Measurements from ENCODE around the gene LAG3.
A peak's percentile ranks its signal among the peaks of the same experiment; 100 is the strongest.

LAG3 gene

DNA sequence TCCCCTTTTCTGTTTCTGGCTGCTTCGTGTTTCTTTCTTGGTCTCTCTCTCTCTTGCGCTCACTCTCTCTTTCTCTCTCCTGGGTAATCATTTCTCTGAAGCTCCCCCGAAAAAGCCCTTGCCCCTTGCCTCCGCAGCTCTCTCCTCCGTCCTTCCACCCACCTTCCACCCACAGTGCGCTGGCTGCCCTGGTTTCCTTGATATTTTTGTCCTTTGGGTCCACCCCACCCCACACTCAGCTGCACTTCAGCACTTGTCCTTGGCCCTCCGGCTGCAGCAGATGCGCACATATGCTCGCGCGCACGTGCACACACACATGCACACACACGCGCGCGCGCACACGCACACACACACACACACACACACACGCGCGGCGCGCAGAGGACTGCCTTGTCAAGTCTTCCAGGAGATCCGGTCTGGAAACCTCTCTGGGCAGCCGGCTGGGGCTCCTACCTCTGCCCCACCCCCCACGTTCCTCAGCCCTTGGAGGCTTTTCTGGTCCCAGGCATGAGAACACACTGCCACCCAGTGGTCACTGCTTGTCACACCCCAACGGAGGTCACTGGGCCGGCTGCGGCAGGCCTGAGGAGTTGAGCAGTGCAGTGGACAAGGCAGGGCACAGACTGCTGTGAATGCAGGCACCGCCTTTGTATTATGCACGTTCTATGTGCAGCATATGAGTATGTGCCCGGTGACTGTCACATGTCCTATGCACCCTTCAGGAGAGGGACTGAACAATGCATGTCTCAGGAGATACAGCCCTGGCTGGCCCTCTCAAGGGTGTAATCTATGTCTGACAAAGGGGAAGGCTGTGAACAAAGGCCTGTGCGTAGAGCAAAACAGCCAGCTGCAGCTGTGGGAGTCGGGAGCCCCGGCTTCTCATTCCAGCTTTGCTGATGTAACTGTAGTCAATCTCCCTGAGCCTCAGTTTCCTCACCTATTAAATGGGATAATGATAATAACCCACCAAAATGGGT lies 6.5 kb downstream of the LAG3 start:
- TF ChIP-seq, protein P1, sequence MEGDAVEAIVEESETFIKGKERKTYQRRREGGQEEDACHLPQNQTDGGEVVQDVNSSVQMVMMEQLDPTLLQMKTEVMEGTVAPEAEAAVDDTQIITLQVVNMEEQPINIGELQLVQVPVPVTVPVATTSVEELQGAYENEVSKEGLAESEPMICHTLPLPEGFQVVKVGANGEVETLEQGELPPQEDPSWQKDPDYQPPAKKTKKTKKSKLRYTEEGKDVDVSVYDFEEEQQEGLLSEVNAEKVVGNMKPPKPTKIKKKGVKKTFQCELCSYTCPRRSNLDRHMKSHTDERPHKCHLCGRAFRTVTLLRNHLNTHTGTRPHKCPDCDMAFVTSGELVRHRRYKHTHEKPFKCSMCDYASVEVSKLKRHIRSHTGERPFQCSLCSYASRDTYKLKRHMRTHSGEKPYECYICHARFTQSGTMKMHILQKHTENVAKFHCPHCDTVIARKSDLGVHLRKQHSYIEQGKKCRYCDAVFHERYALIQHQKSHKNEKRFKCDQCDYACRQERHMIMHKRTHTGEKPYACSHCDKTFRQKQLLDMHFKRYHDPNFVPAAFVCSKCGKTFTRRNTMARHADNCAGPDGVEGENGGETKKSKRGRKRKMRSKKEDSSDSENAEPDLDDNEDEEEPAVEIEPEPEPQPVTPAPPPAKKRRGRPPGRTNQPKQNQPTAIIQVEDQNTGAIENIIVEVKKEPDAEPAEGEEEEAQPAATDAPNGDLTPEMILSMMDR (conservative IDR thresholded peaks at IDR 0.05; ENCODE audit: low read depth, low read length): peak; percentile 96
- peak overlapping the region; percentile 53 for H3K4me3 ChIP-seq (ENCODE audit: low read depth, low read length)
- peak; percentile 95 for DNase-seq (ENCODE audit: low read depth)

DNA sequence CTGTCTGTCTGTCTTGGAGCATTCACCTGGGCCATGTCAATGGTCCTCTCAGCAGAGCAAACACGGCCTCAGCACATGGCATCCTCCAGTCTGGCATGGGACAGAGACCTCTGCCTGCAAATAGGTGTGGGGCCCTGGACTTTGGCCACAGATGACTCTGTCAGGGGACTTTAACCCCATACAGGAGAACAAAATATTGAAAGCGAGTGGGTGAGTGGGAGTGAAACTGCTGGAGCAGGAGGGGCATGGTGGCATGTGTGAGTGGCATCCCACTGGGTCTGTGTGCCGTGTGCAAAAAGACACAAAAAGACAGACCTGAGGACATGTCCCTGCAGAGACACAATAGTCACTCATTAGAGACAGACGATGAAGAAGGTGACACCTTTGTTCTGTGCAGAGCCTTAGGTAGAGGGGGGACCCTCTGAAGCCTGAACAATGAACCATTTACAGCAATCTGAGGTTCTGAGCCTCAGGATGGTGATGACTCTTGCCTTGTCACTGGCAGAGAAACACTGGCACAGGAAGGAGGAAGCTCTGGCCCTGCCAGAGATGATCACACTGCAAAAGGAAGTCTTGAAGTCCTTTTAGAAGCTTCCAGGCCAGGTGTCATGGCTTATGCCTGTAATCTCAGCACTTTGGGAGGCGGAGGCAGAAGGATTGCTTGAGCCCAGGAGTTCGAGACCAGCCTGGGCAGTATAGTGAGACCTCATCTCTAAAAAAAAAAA lies 7.5 kb downstream of the LAG3 start:
- DNase-seq (ENCODE audit: low read depth): no peak
- H3K4me3 ChIP-seq (ENCODE audit: low read depth, low read length): no peak overlapping the region
- TF ChIP-seq, protein P1 (conservative IDR thresholded peaks at IDR 0.05; ENCODE audit: low read depth, low read length): no peak

- no peak for DNase-seq (ENCODE audit: low read depth)
- TF ChIP-seq, protein P1 (conservative IDR thresholded peaks at IDR 0.05; ENCODE audit: low read depth, low read length): no peak
- no peak overlapping the region for H3K4me3 ChIP-seq (ENCODE audit: low read depth, low read length)
Measured at GRCh38 chr12:6780573-6780972, 8.3 kb downstream of the LAG3 start.

DNA sequence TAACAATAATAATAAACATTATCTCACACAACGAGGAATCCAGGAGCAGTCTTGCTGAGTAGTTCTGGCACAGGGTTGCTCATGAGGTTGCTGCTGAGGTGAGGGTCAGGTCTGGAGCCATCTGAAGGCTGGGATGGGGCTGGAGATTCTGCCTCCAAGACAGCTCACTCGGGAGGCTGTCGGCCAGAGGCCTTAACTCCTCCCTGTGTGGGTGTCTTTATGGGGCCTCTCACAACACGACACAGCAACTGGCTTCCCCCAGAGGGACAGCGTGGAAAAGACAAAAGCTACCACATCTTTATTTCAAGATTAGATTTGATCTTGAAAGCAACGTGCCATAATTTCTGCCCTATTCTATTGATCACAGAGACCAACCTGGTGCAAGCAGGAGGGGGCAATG lies 9.8 kb downstream of the LAG3 start:
- TF ChIP-seq, protein P1 (conservative IDR thresholded peaks at IDR 0.05; ENCODE audit: low read depth, low read length): no peak
- no peak overlapping the region for H3K4me3 ChIP-seq (ENCODE audit: low read depth, low read length)
- no peak for DNase-seq (ENCODE audit: low read depth)

DNA sequence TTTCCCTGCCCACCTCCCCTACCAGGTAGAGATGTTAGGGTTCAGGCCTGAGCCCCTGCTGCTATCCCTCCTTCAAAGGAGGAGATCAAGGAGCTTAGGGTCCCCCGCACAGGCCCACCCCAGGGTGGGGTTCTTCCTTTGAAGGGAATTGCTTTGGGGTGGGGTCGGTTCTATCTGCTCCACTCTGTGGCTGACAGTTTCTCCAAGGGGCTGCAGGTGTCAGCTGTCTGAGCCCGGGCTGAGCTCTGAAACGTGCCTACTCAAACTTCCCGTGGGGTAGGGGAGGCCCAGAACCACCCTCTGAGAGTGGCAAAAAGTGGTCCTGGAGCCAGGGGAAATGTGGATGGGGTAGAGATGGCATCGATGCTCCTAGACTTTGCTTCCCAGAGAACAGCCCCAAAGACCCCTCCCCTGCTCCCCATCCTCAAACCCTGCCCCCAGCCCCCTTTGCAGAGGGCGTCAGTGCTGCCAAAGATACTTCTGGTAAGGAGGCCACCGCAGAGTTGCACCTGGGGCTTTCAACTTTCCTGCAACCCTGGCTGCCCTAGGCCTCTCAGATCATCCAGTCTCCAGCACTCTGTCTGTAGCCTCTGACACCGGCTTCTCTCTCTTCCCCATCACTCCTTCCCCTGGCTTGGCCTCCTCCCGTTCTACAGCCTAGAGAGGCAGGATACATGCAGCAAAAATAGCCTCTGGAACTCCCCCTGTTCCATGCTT lies 10.7 kb downstream of the LAG3 start:
- TF ChIP-seq, protein P1 (conservative IDR thresholded peaks at IDR 0.05; ENCODE audit: low read depth, low read length): no peak
- no peak overlapping the region for H3K4me3 ChIP-seq (ENCODE audit: low read depth, low read length)
- DNase-seq (ENCODE audit: low read depth): no peak

GRCh38 chr12:6783828-6784227 lies 11.5 kb downstream of the LAG3 start:
- TF ChIP-seq, protein P1 (conservative IDR thresholded peaks at IDR 0.05; ENCODE audit: low read depth, low read length): no peak
- DNase-seq (ENCODE audit: low read depth): no peak
- H3K4me3 ChIP-seq (ENCODE audit: low read depth, low read length): no peak overlapping the region
